Measurements from ENCODE around the gene YAP1.

YAP1 gene

DNA sequence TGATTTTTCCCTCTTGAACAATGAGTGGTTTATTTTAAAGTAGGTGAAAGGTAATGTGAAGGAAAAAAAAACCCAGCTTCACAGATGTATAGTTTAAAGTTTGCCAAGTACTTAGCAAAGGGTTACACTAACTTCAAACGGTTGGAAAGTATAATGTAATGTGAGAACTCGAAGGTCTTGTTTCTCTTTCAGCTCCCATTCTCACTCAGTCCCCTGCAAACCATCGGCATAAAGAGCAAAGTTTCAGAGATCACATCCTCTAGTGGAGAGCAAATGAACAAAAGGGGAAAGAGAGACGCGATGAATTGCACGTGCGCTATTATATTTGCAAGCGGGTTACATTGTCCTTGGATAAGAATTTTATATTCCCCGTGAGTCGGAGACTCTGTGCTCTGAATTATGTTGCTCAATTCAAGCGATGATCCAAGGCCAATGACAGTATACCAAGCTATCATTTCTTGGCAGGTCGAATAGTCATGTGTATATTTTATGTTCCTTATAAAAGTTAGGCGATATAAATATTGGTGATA is 169.5 kb downstream of the YAP1 start:
- no peak for DNase-seq (ENCODE audit: low read depth)

DNA sequence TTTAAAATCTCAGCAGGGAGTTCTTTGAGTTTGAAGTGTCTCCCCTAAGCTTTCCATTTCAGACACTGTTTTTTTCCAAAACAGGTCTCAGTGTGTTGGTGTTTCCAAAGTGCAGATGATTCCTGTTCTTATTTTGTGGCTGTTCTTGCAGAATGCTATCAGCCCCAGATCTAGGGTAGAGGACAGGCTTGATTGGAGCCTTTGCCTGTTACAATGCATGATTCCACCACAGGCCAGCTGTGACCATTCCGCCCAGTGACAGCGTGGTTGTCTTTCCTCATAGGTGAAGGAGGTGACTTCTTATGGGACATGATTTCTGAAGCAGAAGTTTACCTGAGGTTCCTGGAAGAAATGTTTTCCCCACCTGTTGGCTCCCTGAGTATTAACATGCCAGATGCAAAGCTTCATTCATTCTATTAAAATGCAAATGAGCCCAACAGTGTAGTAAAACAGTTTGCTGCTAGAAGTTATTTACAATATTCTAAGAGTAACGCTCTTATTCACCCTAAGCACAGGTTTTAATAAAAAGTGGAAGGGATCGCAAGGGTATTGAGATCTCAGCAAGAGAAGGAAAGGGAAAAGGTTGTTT is 170.1 kb downstream of the YAP1 start:
- DNase-seq (ENCODE audit: low read depth): no peak

Data from stimulated activated CD8-positive, alpha-beta memory T cell treated with anti-CD3 and anti-CD28 coated beads, Interleukin-4, amount 100 ng/mL, for 24 hours (primary cell).